ENCODE results near the gene GMPPB. TPM values are rescaled to one million over a fixed set of nuclear protein-coding genes. Genes with fewer than 3 reads are reported as not detected.

The GMPPB gene
- total and polyA plus RNA-seq, 9 of the 15 experiments (the other 6 are each of a cell fraction or from before 2014, with no cell fraction given) = 0.53 to 17.4 (median 8.1) TPM

DNA sequence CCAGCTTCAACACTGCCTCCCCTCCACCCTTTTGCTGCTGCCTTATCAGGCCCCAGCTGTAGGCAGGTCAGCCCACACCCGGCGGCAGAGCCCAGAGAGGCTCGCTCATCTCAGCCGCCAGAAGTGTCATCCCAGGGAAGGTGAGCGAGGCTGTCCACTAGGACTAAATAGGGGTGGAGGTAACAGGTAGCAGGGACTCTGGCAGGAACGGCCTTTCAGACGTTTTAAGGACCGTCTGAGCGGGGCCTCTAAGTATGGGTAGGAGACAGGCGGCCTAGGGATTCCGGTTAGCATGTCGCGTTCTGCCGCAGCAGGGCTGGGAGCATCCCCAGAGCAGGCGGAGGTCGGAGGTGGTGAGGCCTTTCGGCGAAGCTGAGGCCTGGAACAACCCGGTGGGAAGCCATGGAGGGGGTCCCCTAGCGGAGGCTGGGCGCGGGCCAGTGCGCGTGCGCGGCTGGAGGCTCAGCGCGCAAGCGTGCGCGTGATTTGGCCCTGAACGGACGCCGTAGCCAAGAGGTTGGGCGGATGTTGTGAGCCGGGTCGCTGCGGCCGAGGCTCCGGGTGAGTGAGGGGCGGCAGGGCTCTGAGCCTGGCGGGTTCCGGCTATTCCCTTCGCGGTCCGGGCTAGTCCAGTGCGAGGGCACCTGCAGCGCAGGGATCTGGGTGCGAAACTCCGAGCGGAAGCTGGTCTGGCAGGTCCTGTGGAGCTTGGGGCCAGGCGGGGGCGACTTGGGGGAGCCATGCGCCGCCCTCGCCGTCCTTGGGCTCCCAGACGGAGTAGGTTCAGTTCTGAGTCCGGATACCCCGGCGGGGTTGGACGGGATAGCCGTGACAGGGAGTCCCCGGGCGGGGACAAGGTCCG is 34.5 kb downstream of the GMPPB start, which contains the start of the genes MST1 and RNF123 (continued):
- TF ChIP-seq, protein P1, sequence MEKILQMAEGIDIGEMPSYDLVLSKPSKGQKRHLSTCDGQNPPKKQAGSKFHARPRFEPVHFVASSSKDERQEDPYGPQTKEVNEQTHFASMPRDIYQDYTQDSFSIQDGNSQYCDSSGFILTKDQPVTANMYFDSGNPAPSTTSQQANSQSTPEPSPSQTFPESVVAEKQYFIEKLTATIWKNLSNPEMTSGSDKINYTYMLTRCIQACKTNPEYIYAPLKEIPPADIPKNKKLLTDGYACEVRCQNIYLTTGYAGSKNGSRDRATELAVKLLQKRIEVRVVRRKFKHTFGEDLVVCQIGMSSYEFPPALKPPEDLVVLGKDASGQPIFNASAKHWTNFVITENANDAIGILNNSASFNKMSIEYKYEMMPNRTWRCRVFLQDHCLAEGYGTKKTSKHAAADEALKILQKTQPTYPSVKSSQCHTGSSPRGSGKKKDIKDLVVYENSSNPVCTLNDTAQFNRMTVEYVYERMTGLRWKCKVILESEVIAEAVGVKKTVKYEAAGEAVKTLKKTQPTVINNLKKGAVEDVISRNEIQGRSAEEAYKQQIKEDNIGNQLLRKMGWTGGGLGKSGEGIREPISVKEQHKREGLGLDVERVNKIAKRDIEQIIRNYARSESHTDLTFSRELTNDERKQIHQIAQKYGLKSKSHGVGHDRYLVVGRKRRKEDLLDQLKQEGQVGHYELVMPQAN (IDR thresholded peaks at IDR 0.05; ENCODE audit: borderline replicate concordance) = peak; percentile 74; the same call in 1 of the 2 replicates
- TF ChIP-seq, protein P2, sequence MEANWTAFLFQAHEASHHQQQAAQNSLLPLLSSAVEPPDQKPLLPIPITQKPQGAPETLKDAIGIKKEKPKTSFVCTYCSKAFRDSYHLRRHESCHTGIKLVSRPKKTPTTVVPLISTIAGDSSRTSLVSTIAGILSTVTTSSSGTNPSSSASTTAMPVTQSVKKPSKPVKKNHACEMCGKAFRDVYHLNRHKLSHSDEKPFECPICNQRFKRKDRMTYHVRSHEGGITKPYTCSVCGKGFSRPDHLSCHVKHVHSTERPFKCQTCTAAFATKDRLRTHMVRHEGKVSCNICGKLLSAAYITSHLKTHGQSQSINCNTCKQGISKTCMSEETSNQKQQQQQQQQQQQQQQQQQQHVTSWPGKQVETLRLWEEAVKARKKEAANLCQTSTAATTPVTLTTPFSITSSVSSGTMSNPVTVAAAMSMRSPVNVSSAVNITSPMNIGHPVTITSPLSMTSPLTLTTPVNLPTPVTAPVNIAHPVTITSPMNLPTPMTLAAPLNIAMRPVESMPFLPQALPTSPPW (CRISPR knock-in tag; IDR thresholded peaks at IDR 0.05) = 0 out of 2 replicates have a peak, but pooled peaks have one; percentile 33
- TF ChIP-seq PHF8 (IDR thresholded peaks at IDR 0.05; ENCODE audit: borderline replicate concordance, low read length) = peak; percentile 80; the same call in 1 of the 2 replicates
- TF ChIP-seq, protein P3, sequence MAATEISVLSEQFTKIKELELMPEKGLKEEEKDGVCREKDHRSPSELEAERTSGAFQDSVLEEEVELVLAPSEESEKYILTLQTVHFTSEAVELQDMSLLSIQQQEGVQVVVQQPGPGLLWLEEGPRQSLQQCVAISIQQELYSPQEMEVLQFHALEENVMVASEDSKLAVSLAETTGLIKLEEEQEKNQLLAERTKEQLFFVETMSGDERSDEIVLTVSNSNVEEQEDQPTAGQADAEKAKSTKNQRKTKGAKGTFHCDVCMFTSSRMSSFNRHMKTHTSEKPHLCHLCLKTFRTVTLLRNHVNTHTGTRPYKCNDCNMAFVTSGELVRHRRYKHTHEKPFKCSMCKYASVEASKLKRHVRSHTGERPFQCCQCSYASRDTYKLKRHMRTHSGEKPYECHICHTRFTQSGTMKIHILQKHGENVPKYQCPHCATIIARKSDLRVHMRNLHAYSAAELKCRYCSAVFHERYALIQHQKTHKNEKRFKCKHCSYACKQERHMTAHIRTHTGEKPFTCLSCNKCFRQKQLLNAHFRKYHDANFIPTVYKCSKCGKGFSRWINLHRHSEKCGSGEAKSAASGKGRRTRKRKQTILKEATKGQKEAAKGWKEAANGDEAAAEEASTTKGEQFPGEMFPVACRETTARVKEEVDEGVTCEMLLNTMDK (IDR thresholded peaks at IDR 0.05; ENCODE audit: borderline replicate concordance, insufficient read depth, low read depth, low read length, poor library complexity, severe bottlenecking) = peak; percentile 77
- peak in 1 of 2 experiments; percentile 69; a peak in 1 of 4 replicates for TF ChIP-seq TRIM24 (IDR thresholded peaks at IDR 0.05)
- peak; percentile 35; the same call in 1 of the 2 replicates for TF ChIP-seq STAT5A (IDR thresholded peaks at IDR 0.05; ENCODE audit: borderline replicate concordance, low read length)
- TF ChIP-seq GABPB1 (CRISPR knock-in tag; IDR thresholded peaks at IDR 0.05) = peak; percentile 96
- TF ChIP-seq, protein P4, sequence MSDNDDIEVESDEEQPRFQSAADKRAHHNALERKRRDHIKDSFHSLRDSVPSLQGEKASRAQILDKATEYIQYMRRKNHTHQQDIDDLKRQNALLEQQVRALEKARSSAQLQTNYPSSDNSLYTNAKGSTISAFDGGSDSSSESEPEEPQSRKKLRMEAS (CRISPR knock-in tag; IDR thresholded peaks at IDR 0.05) = peak; percentile 72
- no peak for TF ChIP-seq TAF15 (IDR thresholded peaks at IDR 0.05; ENCODE audit: low read depth, low read length)
- no peak for TF ChIP-seq MCM2 (IDR thresholded peaks at IDR 0.05; ENCODE audit: low read depth)
- TF ChIP-seq, protein P5, sequence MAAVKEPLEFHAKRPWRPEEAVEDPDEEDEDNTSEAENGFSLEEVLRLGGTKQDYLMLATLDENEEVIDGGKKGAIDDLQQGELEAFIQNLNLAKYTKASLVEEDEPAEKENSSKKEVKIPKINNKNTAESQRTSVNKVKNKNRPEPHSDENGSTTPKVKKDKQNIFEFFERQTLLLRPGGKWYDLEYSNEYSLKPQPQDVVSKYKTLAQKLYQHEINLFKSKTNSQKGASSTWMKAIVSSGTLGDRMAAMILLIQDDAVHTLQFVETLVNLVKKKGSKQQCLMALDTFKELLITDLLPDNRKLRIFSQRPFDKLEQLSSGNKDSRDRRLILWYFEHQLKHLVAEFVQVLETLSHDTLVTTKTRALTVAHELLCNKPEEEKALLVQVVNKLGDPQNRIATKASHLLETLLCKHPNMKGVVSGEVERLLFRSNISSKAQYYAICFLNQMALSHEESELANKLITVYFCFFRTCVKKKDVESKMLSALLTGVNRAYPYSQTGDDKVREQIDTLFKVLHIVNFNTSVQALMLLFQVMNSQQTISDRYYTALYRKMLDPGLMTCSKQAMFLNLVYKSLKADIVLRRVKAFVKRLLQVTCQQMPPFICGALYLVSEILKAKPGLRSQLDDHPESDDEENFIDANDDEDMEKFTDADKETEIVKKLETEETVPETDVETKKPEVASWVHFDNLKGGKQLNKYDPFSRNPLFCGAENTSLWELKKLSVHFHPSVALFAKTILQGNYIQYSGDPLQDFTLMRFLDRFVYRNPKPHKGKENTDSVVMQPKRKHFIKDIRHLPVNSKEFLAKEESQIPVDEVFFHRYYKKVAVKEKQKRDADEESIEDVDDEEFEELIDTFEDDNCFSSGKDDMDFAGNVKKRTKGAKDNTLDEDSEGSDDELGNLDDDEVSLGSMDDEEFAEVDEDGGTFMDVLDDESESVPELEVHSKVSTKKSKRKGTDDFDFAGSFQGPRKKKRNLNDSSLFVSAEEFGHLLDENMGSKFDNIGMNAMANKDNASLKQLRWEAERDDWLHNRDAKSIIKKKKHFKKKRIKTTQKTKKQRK (IDR thresholded peaks at IDR 0.05; ENCODE audit: borderline replicate concordance, low read depth, low read length) = no peak
- TF ChIP-seq RCOR1 (IDR thresholded peaks at IDR 0.05; ENCODE audit: borderline replicate concordance in 1 of 2, low read depth in 2 of 2, low read length in 2 of 2) = peak in 1 of 2 experiments; percentile 33; a peak in 1 of 4 replicates
- TF ChIP-seq CREM (IDR thresholded peaks at IDR 0.05; ENCODE audit: low read depth) = peak; percentile 65
- no peak for TF ChIP-seq SRSF7 (optimal IDR thresholded peaks at IDR 0.05; ENCODE audit: low read depth, low read length)
- TF ChIP-seq ELF4 (CRISPR knock-in tag; IDR thresholded peaks at IDR 0.05) = peak; percentile 60; the same call in 1 of the 2 replicates
- TF ChIP-seq SMAD4 (CRISPR knock-in tag; conservative IDR thresholded peaks at IDR 0.05) = 0 out of 2 replicates have a peak, but pooled peaks have one; percentile 18
- TF ChIP-seq GTF2A2 (tag; IDR thresholded peaks at IDR 0.05) = no peak

All from K562 (cell line).